HepG2 (cell line): Measurements from ENCODE around the gene DHRS4L2. TPM values are rescaled to one million over a fixed set of nuclear protein-coding genes. Genes with fewer than 3 reads are reported as not detected.

Source experiments
- CCAR2 ChIP-seq: fragments of 200-400 bp; formaldehyde crosslinking; optimal IDR thresholded peaks from 2 replicates; pipeline ENCODE3; 2018; ENCODE audit warnings: low read depth, mild to moderate bottlenecking, low read length, moderate library complexity
- GTF2F1 ChIP-seq: fragments of 150-350 bp; IDR thresholded peaks from 2 replicates; pipeline ENCODE4 v1.6.1; 2014; ENCODE audit warnings: low read length
- HMGXB4 ChIP-seq, 2 experiments: sonication (generic) in 1 of 2; formaldehyde crosslinking in 1 of 2; IDR thresholded peaks; 2 replicates each; pipeline versions ENCODE4 v1.4.0 to v1.6.1; 2018 to 2020; ENCODE audit warnings: missing genetic modification reagents in 2 of 2, borderline replicate concordance in 1 of 2, low read depth in 1 of 2, mild to moderate bottlenecking in 1 of 2, missing biosample characterization in 1 of 2
- MAZ ChIP-seq, 2 experiments: sonication (generic) in 1 of 2; formaldehyde crosslinking in 1 of 2; IDR thresholded peaks; 2 replicates each; pipeline versions ENCODE4 v1.5.0 to v1.6.1; 2012 to 2020; ENCODE audit warnings: low read depth in 2 of 2, mild to moderate bottlenecking in 2 of 2, borderline replicate concordance in 1 of 2, improper control_type of control experiment in 1 of 2, low read length in 1 of 2, missing genetic modification reagents in 1 of 2, moderate library complexity in 1 of 2
- PLSCR1 ChIP-seq: sonication (generic); formaldehyde crosslinking; IDR thresholded peaks from 2 replicates; pipeline ENCODE4 v1.5.0; 2020; ENCODE audit warnings: missing genetic modification reagents, mild to moderate bottlenecking, borderline replicate concordance
- SMARCE1 ChIP-seq: fragments of 450-650 bp; IDR thresholded peaks from 2 replicates; pipeline ENCODE4 v1.6.1; 2017; ENCODE audit warnings: borderline replicate concordance
- SMYD3 ChIP-seq: sonication (generic); formaldehyde crosslinking; IDR thresholded peaks from 2 replicates; pipeline ENCODE4 v1.8.1; 2023; ENCODE audit warnings: mild to moderate bottlenecking, missing genetic modification reagents
- SRSF1 ChIP-seq: fragments of 200-400 bp; formaldehyde crosslinking; optimal IDR thresholded peaks from 2 replicates; pipeline ENCODE3; 2017; ENCODE audit warnings: mild to moderate bottlenecking, low read depth, low read length, moderate library complexity
- SRSF4 ChIP-seq: fragments of 200-400 bp; formaldehyde crosslinking; IDR thresholded peaks from one replicate; pipeline ENCODE4 v1.6.1; 2018; ENCODE audit warnings: mild to moderate bottlenecking, low read depth, low read length, moderate library complexity; ENCODE audit not compliant: poor library complexity, severe bottlenecking
- THRA ChIP-seq: sonication (generic); formaldehyde crosslinking; IDR thresholded peaks from 2 replicates; pipeline ENCODE4 v1.4.0; 2020; ENCODE audit warnings: missing genetic modification reagents, borderline replicate concordance
- U2AF2 ChIP-seq: fragments of 200-400 bp; formaldehyde crosslinking; IDR thresholded peaks from 2 replicates; pipeline ENCODE4 v1.6.1; 2017; ENCODE audit warnings: low read depth, mild to moderate bottlenecking, low read length
- ZBTB21 ChIP-seq: sonication (generic); formaldehyde crosslinking; IDR thresholded peaks from 2 replicates; pipeline ENCODE4 v1.4.0; 2020; ENCODE audit warnings: missing genetic modification reagents
- ZMYM2 ChIP-seq: sonication (generic); formaldehyde crosslinking; IDR thresholded peaks from 2 replicates; pipeline ENCODE4 v1.8.0; 2022; ENCODE audit warnings: mild to moderate bottlenecking, missing genetic modification reagents
- ZNF546 ChIP-seq: sonication (generic); formaldehyde crosslinking; conservative IDR thresholded peaks from 2 replicates; pipeline ENCODE4 v1.8.1; 2023; ENCODE audit warnings: mild to moderate bottlenecking, missing genetic modification reagents
- ZNF646 ChIP-seq: sonication (generic); formaldehyde crosslinking; IDR thresholded peaks from 2 replicates; pipeline ENCODE4 v1.9.0; 2021; ENCODE audit warnings: mild to moderate bottlenecking, missing genetic modification reagents
- ZNF7 ChIP-seq: IDR thresholded peaks from 2 replicates; pipeline ENCODE4 v1.6.1; 2016; ENCODE audit warnings: missing biosample characterization, missing genetic modification reagents
- ZNF713 ChIP-seq: sonication (generic); formaldehyde crosslinking; IDR thresholded peaks from 2 replicates; pipeline ENCODE4 v1.4.0; 2020; ENCODE audit warnings: mild to moderate bottlenecking, missing genetic modification reagents
- polyA plus RNA-seq, 8 experiments: library from polyadenylated mRNA; depleted of rRNA in 3 of 8; stranded (reverse) in 7 of 8; unstranded in 1 of 8; fragments of >200 nt; fragmentation: Illumina TruSeq in 4 of 8; extraction: Trizol in 4 of 8; gene quantifications; 2 replicates each; pipeline versions ENCODE4 v1.2.1 to v1.2.3, GENCODE V29; 2011 to 2016; ENCODE audit warnings: low read depth in 4 of 8, missing spikeins in 1 of 8, mixed read lengths in 1 of 8; ENCODE audit not compliant: insufficient read depth in 1 of 8
- total RNA-seq, 5 experiments: library from RNA; depleted of rRNA; stranded (reverse); fragments of >200 nt; fragmentation: Illumina TruSeq; extraction: Trizol; gene quantifications; 2 replicates each; pipeline ENCODE4 v1.2.3, GENCODE V29; 2016; ENCODE audit warnings: low read depth in 1 of 5

The DHRS4L2 gene
- total and polyA plus RNA-seq, 2 of the 13 experiments (the other 11 are each of a cell fraction or from before 2014, with no cell fraction given), result 24.7 to 38.2 TPM

GRCh38 chr14:24013654-24014514, 25.2 kb downstream of the DHRS4L2 start (continued):
- TF ChIP-seq ZBTB21 (CRISPR knock-in tag), result no peak; the same call in 1 of the 2 replicates
- no peak for TF ChIP-seq SMARCE1
- peak; percentile 75 for TF ChIP-seq THRA (CRISPR knock-in tag)
- TF ChIP-seq SRSF4, result no peak
- TF ChIP-seq ZNF713 (CRISPR knock-in tag), result 0 out of 2 replicates have a peak, but pooled peaks have one; percentile 35
- no peak for TF ChIP-seq ZMYM2 (CRISPR knock-in tag)
- no peak for TF ChIP-seq U2AF2
- no peak for TF ChIP-seq PLSCR1 (CRISPR knock-in tag)
- TF ChIP-seq ZNF7 (CRISPR knock-in tag), result no peak
- no peak for TF ChIP-seq GTF2F1
- no peak for TF ChIP-seq SRSF1
- 0 out of 2 replicates have a peak, but pooled peaks have one; percentile 67 for TF ChIP-seq ZNF546 (CRISPR knock-in tag)
- TF ChIP-seq HMGXB4 (CRISPR knock-in tag; IDR thresholded peaks at IDR 0.05; ENCODE audit: borderline replicate concordance in 1 of 2, low read depth in 1 of 2), result peak; percentile 79 to 82; a peak in 3 of 4 replicates
- TF ChIP-seq MAZ (IDR thresholded peaks at IDR 0.05; ENCODE audit: borderline replicate concordance, low read depth, low read length), result 0 out of 2 replicates have a peak, but pooled peaks have one; percentile 48
- TF ChIP-seq MAZ (CRISPR knock-in tag; IDR thresholded peaks at IDR 0.05; ENCODE audit: low read depth), result peak; percentile 78
- TF ChIP-seq ZNF646 (CRISPR knock-in tag), result no peak
- TF ChIP-seq CCAR2, result no peak
- no peak for TF ChIP-seq SMYD3 (CRISPR knock-in tag)
